ENCODE data around the gene SRSF7.
"Not testable (repeated sequence)": the region's sequence is repeated elsewhere in the genome, so short reads cannot be mapped to it uniquely, and the experiment has no call there.

DNA sequence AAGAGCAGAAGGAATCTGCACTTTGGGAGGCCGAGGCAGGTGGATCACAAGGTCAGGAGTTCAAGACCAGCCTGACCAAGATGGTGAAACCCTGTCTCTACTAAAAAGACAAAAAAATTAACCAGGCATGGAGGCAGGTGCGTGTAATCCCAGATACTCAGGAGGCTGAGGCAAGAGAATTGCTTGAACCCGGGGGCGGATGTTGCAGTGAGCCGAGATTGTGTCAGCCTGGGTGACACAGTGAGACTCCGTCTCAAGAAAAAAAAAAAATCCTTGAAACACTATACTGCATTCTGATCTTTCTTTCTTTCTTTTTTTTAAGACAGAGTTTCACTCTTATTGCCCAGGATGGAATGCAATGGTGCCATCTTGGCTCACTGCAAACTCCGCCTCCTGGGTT lies 43.9 kb upstream of the SRSF7 start:
- TF ChIP-seq, protein P1, sequence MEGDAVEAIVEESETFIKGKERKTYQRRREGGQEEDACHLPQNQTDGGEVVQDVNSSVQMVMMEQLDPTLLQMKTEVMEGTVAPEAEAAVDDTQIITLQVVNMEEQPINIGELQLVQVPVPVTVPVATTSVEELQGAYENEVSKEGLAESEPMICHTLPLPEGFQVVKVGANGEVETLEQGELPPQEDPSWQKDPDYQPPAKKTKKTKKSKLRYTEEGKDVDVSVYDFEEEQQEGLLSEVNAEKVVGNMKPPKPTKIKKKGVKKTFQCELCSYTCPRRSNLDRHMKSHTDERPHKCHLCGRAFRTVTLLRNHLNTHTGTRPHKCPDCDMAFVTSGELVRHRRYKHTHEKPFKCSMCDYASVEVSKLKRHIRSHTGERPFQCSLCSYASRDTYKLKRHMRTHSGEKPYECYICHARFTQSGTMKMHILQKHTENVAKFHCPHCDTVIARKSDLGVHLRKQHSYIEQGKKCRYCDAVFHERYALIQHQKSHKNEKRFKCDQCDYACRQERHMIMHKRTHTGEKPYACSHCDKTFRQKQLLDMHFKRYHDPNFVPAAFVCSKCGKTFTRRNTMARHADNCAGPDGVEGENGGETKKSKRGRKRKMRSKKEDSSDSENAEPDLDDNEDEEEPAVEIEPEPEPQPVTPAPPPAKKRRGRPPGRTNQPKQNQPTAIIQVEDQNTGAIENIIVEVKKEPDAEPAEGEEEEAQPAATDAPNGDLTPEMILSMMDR (IDR thresholded peaks at IDR 0.05 in 4 of 5, conservative IDR thresholded peaks at IDR 0.05 in 1 of 5): not testable (repeated sequence)
- TF ChIP-seq POLR2A (IDR thresholded peaks at IDR 0.05): not testable (repeated sequence)
